ENCODE results near the gene PTPRM.

DNA sequence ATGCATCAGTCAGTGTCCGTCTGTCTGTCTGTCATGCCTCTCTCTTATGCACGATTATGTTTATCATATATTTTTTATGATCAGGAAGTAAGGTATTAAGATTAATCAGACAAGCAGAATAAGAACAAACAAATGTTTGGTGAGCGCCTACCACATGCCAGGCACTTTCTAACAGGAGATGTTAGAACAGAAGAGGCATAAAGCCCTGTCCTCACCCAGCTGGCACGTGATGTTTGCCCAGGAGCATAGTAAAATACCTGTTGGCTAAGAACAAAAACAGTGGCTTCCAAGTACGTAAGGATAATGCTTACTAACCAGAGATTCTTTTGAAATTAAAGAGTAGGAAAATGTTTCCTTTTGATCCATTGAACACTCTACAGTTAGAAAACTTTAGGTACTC, 661.9 kb downstream of the PTPRM start:
- no peak for TF ChIP-seq POLR2A (IDR thresholded peaks at IDR 0.05)
- TF ChIP-seq CTCF (IDR thresholded peaks at IDR 0.05), result no peak
- TF ChIP-seq POLR2AphosphoS5 (IDR thresholded peaks at IDR 0.05), result no peak

Measured in gastroesophageal sphincter (tissue), 3 donors.